ENCODE data around the gene TSPAN13.

- TF ChIP-seq CTCF (IDR thresholded peaks at IDR 0.05; ENCODE audit: low read length) (no peak), EZH2 (IDR thresholded peaks at IDR 0.05; ENCODE audit: borderline replicate concordance, low read length) (no peak)
Observed at GRCh38 chr7:16779051-16779450, 25.5 kb downstream of the TSPAN13 start.

All from OCI-LY1 (cell line).